IMR-90 (cell line): ENCODE measurements around the gene DYNC1H1.

Experiments used
- BHLHE40 ChIP-seq: fragments of 150-350 bp; IDR thresholded peaks from 2 replicates; pipeline ENCODE4 v1.6.1; 2016; ENCODE audit warnings: mild to moderate bottlenecking, low read depth, low read length
- CTCF ChIP-seq: conservative IDR thresholded peaks from 2 replicates; pipeline ENCODE4 v1.5.1; 2012; ENCODE audit warnings: mild to moderate bottlenecking, low read depth, low read length, improper control_type of control experiment
- MAFK ChIP-seq: IDR thresholded peaks from 2 replicates; pipeline ENCODE4 v1.6.1; 2012; ENCODE audit warnings: low read depth, low read length, improper control_type of control experiment
- MAZ ChIP-seq: IDR thresholded peaks from 2 replicates; pipeline ENCODE4 v1.6.1; 2012; ENCODE audit warnings: low read depth, mild to moderate bottlenecking, low read length, improper control_type of control experiment, moderate library complexity, borderline replicate concordance
- MXI1 ChIP-seq: IDR thresholded peaks from 2 replicates; pipeline ENCODE4 v1.6.1; 2012; ENCODE audit warnings: low read depth, mild to moderate bottlenecking, low read length, moderate library complexity, borderline replicate concordance
- POLR2A ChIP-seq: IDR thresholded peaks from 2 replicates; pipeline ENCODE4 v1.6.1; 2012; ENCODE audit warnings: mild to moderate bottlenecking, low read depth, low read length
- RAD21 ChIP-seq: IDR thresholded peaks from 2 replicates; pipeline ENCODE4 v1.6.1; 2012; ENCODE audit warnings: low read length, improper control_type of control experiment
- RCOR1 ChIP-seq: IDR thresholded peaks from 2 replicates; pipeline ENCODE4 v1.6.1; 2012; ENCODE audit warnings: mild to moderate bottlenecking, low read length, improper control_type of control experiment; ENCODE audit not compliant: insufficient replicate concordance
- USF2 ChIP-seq: fragments of 150-350 bp; IDR thresholded peaks from 2 replicates; pipeline ENCODE4 v1.6.1; 2017; ENCODE audit warnings: mild to moderate bottlenecking, antibody characterized with exemption, low read length, low read depth

GRCh38 chr14:102029956-102030355 lies 65.6 kb downstream of the DYNC1H1 start:
- TF ChIP-seq CTCF (no peak), POLR2A (no peak), USF2 (no peak), MAFK (no peak), MXI1 (no peak), RAD21 (no peak), BHLHE40 (no peak), MAZ (peak; percentile 41; the same call in 1 of the 2 replicates), RCOR1 (no peak)
